NK-92 (cell line): ENCODE data around the gene SYNJ1.
"Not testable (repeated sequence)": the region's sequence is repeated elsewhere in the genome, so short reads cannot be mapped to it uniquely, and the experiment has no call there.

Experiments used
- DNase-seq: peaks from one replicate; lab custom pipeline; 2025; ENCODE audit not compliant: unreplicated experiment; lab: John Stamatoyannopoulos, UW

SYNJ1 gene

DNA sequence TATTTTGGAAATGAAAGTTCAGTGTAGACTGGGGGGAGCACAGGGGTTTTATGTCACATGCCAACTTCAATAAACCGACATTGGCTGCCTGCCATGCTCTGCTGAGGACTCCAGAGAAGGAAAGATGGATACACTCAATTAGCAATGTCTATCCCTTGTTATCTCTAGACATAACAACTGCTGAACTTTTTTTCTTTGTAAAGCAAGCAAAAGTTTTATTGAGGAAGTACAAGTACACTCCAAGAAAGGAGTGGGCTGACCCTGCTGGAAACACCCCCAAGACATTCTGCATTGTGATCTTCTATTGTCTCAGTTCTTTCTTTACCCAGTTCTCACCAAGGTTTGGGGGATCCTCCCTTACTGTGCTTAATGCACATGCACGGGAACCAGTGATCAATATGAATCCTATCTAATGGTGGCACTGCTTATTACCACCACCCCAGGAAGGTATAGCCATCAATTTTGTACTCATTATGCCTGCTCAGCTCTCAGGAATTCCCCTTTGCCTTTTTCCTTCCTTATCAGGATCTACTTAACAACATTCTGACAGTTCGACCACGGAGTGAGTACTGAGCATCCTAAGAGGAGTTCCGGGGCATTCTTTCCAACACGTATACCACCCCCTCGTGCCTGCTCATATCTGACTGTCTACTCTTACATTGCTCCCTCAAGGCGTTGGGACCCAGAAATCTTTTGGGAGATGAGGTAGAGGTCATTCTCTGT lies 28.7 kb downstream of the SYNJ1 start:
- DNase-seq: no peak

DNA sequence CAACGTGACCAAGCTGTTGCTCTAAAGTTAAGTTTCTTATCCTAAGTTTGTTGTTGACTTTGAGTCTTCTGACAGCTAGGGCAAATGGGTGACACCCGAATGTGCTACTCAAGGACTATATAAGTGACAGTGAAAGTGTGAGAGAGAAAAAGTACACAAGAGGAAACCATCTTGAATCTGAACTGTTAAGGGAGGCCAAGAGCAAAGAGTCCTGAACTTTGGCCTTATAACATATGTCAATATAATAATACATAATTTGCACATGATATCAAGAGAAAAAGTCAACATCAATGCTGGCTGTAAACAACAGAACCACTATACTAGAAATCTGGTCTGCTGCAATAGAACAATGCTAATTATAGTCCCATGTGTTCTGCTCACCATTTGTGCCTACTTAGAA lies 29.5 kb downstream of the SYNJ1 start:
- DNase-seq: no peak

- DNase-seq: not testable (repeated sequence)
Measured at GRCh38 chr21:32695482-32695881, 32.3 kb downstream of the SYNJ1 start.

DNA sequence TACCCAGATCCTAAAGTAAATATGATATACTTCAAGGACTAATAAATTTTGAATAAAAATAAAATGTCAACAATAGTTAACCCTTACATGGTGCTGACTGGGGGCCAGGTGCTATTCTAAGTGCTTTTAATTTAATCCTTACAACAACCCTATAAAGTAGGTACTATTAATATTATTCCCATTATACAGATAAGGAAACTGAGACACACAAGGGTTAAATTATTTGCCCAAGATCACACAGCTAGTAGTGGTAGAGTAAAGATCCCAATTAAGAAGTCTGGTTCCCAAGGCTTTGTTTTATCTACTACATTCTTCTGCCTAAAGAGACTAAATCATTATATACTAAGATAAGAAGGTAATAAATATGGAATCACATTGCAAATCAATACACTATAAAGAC lies 34.2 kb downstream of the SYNJ1 start:
- DNase-seq: no peak

DNA sequence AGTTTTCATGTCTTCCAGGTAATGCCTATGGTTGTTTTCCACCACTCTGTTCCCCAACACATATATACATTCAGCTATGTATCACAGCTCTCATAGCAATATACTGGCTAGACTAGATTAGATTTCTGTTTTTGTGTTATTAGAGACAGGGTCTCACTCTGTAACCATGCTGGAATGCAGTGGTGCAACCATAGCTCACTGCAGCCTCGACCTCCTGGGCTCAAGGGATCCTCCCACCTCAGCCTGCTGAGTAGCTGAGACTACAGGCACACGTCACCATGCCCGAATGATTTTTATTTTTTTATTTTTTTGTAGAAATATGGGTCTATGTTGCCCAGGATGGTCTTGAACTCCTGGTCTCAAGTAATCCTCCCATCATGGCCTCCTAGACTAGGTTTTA lies 37.7 kb downstream of the SYNJ1 start:
- DNase-seq: no peak

GRCh38 chr21:32687643-32688345 lies 40.0 kb downstream of the SYNJ1 start:
- no peak for DNase-seq

DNA sequence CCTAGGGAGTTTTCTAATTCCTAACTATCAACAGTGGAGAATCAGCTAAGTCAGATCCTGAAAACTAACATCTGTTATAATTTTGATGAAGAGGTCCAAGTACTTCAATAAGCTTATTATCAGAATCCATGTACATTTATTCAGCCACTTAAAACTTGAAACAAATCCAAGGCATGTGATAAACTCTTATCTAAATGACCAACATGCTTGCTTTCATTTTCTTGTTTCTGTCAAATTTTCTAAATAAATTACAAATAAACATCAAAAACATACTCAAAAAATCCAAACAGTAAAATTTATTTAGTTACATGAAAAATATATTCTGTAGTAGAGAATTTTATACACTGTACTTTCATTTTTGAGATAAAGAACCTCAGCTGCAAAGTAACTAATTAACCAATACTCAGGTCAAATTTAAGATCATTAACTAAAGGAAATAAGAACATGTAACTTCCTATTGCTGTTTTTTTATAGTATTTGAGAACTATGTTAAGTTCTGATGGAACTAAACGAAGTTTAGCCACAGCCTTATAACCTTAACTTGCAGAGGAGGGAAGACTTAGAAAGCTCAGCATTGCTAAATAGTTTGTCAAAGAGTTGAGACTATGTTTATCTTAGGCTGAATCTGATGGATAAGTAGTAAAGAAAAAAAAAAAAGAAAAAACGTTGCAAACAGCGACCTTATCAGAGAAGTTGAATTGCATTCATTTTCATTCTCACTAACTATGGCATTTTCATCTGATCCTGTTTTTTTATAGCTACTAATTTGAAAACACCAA lies 44.9 kb downstream of the SYNJ1 start:
- DNase-seq: no peak

DNA sequence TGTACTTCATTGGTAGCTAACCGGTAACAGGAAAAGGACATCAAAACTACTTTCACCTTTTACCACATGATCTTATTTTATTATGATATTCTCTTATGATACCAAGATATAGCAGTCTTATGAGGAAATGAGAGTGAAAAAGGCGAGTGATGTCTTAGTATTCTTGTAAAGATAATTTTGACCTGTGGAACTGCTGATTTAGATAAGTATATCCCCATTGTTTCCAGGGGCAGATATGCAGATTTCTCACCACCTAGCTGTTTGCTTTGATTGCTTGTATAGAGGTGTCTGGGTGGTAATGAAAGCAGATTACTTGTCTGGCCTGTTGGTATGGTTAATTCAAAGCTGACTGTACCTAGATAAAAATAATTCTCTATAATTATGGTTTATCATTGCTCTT lies 53.1 kb downstream of the SYNJ1 start:
- no peak for DNase-seq

- DNase-seq: no peak
Measured at GRCh38 chr21:32674038-32674437, 53.8 kb downstream of the SYNJ1 start.

GRCh38 chr21:32666258-32666657 lies 61.6 kb downstream of the SYNJ1 start:
- DNase-seq: no peak

GRCh38 chr21:32664095-32664494 lies 63.7 kb downstream of the SYNJ1 start:
- DNase-seq: not testable (repeated sequence)

GRCh38 chr21:32661981-32662380 lies 65.8 kb downstream of the SYNJ1 start:
- not testable (repeated sequence) for DNase-seq

- DNase-seq: not testable (repeated sequence)
Measured at GRCh38 chr21:32661026-32661782, 66.6 kb downstream of the SYNJ1 start.

GRCh38 chr21:32658524-32658923 lies 69.3 kb downstream of the SYNJ1 start:
- DNase-seq: no peak

DNA sequence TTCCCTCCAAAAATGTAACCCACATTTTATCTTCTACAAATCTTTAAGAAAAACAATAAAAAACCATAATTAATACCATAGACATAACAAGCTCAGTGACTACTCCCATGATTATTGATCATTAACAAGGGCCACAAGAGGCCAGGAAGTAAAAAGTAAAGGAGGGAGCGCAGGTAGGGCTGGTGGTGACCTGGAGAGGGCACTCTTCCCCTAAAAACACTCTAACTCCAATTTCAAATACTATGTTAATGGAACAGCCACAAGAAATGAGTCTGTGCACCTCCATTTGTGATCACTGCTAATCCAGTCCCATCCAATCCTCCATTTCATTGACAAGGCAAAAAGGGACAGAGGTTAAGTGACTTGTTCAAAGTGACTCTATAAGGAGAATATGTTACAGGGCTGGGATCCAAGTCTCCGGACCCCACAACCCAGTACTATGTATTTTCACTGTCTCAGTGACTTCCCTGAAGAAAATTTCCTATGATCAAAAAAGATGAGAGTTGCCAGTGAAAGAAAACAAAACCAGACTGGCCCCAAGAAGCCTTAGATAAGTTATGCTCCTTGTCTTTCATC lies 74.4 kb downstream of the SYNJ1 start:
- no peak for DNase-seq

DNA sequence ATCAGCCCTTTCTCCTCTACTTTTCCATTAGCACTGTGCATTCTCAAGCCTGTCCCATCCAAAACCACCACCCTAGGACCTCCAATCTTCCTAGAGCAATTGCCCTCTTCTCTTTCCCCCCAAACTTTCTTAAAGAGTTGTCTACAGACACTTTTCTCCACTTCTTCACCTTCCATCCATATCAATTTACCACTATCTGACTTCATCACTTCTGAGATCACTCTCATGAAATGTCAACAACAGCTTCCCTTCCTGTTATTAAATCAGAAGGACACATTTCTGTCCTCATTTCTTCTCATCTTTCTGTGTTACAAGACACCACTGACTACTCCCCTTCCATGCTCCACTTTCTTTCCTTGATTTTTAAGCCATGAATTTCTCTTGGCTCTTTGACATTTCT lies 79.6 kb downstream of the SYNJ1 start:
- no peak for DNase-seq

DNA sequence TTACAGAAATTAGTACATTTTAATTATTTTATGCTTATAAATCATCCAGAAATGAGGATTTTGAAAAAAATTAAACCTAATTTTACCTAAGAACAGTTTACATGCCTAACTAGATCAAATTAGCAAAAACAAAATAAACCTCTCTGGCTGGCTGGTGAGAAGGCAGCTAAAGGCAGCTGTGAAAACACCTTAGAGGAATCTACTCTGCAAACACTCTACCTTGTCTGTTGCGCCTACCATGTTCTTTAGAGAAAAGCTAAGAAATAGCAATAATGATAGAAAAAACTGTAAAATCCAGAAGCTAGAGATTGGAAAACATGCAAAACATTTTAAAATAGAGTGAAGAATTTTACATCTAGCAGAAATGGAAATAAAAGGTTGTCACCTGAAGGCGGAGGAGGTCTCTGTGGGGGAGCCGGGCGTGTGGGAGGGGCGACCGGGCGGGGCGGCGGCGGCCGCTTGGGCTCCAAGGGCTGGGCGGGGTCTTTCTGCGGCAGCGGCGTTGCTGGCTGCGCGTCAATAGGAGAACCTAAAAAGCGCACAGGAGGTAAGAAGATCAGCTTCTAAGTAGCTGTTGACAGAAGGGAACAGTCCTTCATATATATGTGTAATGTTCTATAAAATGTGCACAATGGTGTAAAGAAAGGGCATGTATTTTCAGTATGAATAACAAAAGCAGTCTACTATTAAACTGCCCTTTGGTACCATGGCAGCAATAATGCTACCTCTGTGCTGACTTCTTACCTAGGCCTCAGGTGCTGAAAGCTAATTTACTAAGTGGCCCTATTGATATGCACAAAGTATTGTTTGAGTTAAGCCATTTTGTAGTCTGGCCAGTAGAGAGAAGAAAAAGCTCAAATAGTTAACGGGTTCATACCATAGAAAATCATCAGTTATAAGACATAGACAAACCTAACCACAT lies 82.3 kb downstream of the SYNJ1 start:
- DNase-seq: no peak

DNA sequence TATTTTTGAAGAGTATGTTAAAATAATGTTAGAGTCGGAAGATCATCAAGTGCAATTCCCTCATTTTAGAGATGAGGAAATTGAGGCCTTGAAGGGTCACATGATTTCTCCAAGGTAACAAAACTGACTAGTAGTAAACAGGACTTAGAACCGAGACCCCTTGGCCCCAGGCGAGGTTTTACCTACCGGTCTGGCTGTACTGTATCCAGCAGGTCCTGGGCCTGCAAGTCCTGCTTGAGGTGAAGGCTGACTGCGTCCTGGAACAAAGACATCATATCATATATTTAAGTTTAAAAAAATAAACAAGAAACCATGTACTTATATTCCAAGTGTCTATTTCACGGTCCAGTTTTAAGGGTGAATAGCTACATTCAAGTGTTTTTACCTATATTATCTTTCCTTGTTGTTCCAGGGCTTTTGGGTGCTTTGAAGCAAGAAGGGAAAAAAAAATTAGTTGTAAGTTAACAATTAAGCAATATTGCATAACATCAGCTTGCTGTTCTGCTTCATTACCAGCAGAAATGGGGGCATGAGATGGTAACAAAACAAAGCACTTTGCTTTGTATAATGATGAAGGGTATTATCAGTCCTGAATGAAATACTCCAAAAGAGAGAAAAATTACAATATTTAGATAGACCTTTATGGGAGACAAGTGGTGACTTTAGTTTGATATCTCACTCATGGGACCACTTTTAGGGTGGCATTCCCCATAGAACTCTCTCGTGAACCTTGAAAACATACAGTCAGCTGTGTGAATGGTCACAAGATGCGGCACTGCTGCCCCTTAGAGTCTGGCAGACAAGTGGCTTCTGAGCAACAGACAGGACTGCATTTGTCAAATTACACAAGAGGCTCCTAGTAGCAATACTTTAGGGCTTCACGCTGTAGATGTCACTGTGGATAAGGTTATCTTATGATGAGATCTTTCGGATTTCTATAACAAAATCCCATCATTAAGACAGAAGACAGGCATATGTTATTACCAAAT lies 85.8 kb downstream of the SYNJ1 start:
- no peak for DNase-seq
